ENCODE data around the gene FGD6.
"Not testable (repeated sequence)": the region's sequence is repeated elsewhere in the genome, so short reads cannot be mapped to it uniquely, and the experiment has no call there.

Gene FGD6

GRCh38 chr12:95205016-95205624 is 12.1 kb downstream of the FGD6 start:
- DNase-seq (ENCODE audit: low spot score), result no peak

DNA sequence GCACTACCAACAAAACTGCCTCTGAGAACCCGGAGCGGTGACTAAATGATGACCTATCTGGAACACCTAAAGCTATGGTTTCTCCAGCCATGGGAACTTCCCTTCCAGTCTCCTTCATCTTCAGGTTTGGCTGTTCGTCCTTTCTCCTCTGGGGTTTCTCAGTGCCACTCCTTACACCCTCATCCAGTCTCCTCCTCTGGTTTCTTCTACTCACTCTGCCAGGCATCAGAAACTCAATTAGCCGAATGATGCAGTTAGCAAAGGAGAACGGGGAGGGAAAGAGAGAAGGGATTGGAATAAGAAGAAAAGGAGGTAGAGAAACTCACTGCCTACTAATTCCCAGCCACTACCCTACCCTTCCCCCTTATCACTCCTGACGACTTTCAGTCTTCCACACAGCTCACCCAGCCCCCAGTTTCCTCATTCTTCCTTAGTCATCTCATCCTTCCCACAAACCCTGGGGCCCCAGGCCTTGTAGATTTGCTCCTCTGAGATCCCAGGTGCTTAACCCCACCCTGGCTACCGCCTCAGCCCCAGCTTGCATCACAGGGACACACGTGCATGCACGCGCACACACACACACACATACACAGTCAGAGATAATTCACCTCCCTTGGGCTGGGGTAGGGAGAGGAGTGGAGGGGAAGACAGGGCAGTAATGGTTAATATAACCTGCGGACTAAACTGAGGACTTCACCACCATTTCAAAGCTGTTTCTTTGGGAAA is 13.0 kb downstream of the FGD6 start:
- DNase-seq (ENCODE audit: low spot score), result peak; percentile 40

- no peak for DNase-seq (ENCODE audit: low spot score)
Measured at GRCh38 chr12:95203487-95204030, 13.7 kb downstream of the FGD6 start.

GRCh38 chr12:95202691-95203486 is 14.4 kb downstream of the FGD6 start:
- DNase-seq (ENCODE audit: low spot score), result no peak

DNA sequence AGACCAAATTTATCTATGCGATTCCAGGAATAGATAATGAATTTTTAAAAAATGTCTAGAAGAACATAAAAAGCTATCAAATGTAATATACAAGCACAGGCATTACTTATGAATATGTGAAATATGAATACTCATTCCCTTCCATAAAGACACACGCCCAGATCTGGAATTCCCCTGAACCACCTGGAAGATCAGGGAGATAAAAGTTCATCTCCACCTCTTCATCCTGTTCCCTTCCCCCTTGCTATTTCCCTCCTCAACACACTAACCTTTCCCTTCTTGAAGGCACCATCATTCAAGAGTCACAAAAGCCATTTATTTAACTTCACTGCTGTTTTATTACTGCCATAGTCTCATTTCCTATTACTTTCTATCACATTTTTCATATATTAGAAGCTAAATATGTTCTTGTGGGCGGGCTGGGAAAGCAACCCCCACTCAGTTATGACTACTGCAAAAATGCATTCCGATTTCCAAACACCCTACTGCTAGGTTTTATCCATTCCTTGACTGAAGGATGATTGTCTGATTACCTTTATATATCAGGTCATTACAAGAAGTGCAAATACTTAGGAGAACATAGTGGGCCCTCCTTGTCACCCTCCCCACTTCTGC is 16.1 kb downstream of the FGD6 start:
- DNase-seq (ENCODE audit: low spot score), result no peak

GRCh38 chr12:95200128-95200894 is 17.0 kb downstream of the FGD6 start:
- DNase-seq (ENCODE audit: low spot score), result no peak

DNA sequence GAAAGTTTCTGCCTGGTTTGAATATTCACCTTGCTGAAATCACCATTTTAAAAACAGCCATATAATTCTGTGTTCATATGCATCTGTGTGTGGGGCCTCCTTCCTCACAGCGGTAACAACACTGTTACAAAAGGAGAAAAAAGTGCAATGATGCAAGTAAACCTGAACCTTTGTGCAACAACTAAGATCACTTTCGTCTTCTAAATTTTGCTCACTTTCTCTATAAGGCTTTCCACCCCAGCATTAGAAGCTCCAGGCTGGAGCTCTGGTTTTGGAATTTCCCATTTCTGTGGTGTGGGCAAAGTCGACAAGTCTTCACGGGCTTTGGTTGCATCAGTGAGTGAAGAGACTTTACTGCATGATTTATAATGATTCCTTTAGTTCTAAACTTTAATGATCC is 18.4 kb downstream of the FGD6 start:
- no peak for DNase-seq (ENCODE audit: low spot score)

- no peak for DNase-seq (ENCODE audit: low spot score)
Measured at GRCh38 chr12:95197636-95198035, 19.6 kb downstream of the FGD6 start.

GRCh38 chr12:95196875-95197569 is 20.2 kb downstream of the FGD6 start:
- DNase-seq (ENCODE audit: low spot score), result not testable (repeated sequence)

- DNase-seq (ENCODE audit: low spot score), result no peak
Measured at GRCh38 chr12:95195122-95195521, 22.1 kb downstream of the FGD6 start.

DNA sequence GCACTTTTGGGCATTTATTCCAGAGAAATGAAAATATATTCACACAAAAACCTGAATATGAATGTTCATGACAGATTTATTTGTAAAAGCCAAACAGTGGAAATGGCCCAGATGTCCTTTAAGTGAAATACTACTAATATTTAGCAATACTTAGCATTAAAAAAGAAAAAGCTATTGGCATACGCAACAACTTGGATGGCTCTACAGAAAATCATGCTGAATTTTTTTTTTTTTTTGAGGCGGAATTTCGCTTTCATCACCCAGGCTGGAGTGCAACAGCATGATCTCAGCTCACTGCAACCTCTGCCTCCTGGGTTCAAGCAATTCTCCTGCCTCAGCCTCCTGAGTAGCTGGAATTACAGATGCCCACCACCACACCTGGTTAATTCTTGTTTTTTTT is 24.1 kb downstream of the FGD6 start:
- no peak for DNase-seq (ENCODE audit: low spot score)

- no peak for DNase-seq (ENCODE audit: low spot score)
Measured at GRCh38 chr12:95192271-95192670, 25.0 kb downstream of the FGD6 start.

GRCh38 chr12:95191060-95191696 is 26.1 kb downstream of the FGD6 start:
- DNase-seq (ENCODE audit: low spot score), result no peak

DNA sequence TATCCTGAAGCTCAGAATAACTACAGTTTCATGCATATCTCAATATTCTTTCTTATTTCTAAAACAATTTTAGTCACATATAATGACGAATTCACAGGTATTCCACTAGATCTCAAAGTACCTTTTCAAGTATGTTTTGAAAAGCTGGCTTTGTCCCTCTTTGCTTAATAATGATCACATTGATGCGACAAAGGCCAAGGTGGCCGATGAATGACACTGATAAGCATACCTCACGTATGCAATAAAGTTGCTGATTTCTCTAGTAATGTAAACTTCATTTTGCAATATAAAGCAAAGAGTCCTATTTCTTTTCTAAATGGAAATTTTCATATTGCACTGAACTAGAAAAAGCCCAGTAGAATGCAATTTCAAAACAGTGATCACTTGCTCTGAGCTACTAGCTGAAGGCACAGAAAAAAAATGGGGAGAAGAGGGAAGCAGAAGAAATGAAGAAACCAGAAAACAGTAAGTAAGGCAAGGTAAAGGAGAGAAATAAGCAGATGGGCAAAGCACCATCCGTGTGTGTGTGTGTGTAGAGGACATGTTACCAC is 29.3 kb downstream of the FGD6 start:
- DNase-seq (ENCODE audit: low spot score), result no peak

GRCh38 chr12:95185854-95186253 is 31.4 kb downstream of the FGD6 start:
- no peak for DNase-seq (ENCODE audit: low spot score)

DNA sequence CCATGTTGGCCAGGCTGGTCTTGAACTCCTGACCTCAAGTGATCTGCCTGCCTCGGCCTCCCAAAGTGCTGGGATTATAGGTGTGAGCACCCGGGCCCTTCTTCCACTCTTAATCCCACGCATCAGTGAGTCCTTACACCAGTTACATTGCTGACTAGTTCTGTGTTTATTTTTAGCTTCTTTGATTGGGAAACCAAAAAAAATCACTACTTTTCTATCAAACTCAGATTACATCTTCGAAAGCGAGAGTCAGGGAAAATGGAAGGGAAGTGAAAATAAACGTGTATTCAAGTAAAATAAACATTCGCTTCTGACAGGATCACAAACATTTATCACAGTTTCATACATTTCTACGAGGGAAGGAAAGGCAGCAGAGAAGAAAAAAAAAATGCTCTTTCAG is 32.2 kb downstream of the FGD6 start:
- DNase-seq (ENCODE audit: low spot score), result no peak

DNA sequence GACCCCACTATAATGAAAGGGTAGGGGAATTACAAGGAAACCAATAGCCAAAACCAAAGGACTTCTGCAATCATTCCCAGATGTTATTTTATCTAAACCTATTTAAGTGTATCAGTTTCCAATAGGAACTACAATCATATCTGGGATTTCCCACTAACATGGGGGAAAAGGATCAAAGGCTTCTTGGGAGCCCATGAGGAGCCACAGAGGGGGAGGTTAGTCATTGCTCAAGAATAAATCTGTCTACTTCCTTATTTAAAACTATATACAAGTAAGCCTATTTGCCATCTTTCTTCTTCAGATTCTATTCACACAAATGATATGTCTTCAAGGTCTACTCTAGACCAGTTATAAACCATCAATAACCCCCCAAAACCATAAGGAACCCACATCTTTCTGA is 33.1 kb downstream of the FGD6 start:
- no peak for DNase-seq (ENCODE audit: low spot score)

- DNase-seq (ENCODE audit: low spot score), result peak; percentile 64
Measured at GRCh38 chr12:95182868-95183415, 34.3 kb downstream of the FGD6 start.

DNA sequence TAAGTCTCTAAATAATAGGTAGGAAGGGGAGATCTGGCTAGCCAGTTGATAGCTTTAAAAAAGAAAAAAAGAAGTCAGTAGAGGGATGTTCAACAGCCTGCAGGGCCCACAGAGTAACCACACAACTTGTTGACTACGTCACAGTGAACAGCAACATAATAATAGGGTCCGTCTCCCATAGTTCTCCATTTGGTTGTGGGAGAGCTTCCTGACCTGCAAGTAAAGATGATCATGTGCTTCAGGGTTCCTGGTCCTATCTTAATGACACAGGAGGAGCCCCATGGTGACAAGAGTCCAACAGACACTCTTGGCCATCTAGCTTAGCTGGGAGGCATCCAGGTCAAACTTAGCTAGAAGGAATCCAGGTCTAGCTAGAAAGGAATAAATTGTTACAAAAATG is 36.2 kb downstream of the FGD6 start:
- no peak for DNase-seq (ENCODE audit: low spot score)

DNA sequence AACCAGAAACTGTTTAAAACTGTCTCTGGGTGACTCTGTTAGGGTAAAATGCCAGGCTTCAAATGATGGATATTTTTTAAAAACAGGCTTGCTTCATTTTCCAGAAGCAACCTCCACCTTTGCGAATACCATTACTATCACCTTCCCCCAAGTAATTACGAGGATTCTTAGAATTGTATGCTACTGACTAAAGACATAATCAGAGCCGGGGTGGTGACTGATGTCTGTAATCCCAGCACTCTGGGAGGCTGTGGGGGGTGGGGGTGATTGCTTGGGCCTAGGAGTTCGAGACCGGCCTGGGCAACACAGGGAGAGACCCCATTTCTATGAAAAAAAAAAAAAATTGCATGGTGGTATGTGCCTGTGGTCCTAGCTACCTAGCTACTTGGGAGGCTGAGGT is 38.3 kb downstream of the FGD6 start:
- DNase-seq (ENCODE audit: low spot score), result no peak
